GM12878 (cell line): ENCODE data around the gene REEP3. TPM values are rescaled to one million over a fixed set of nuclear protein-coding genes. Genes with fewer than 3 reads are reported as not detected.

ENCODE experiments used
- BRCA1 ChIP-seq: IDR thresholded peaks from 2 replicates; pipeline ENCODE4 v1.6.1; 2011; ENCODE audit warnings: low read depth, low read length, improper control_type of control experiment
- HDAC6 ChIP-seq: fragments of 200-600 bp; sonication (generic); IDR thresholded peaks from one replicate; pipeline ENCODE4 v1.8.0; 2017; ENCODE audit warnings: antibody characterized with exemption; ENCODE audit not compliant: unreplicated experiment
- KAT2A ChIP-seq: conservative IDR thresholded peaks from 2 replicates; pipeline ENCODE4 v1.6.1; 2011; ENCODE audit warnings: low read depth, low read length; ENCODE audit not compliant: control insufficient read depth
- LARP7 ChIP-seq: fragments of 450-650 bp; IDR thresholded peaks from 2 replicates; pipeline ENCODE4 v1.6.1; 2017; ENCODE audit warnings: mild to moderate bottlenecking
- MYB ChIP-seq: fragments of 150-350 bp; IDR thresholded peaks from 2 replicates; pipeline ENCODE4 v1.6.1; 2014; ENCODE audit warnings: mild to moderate bottlenecking, low read depth, low read length, borderline replicate concordance
- NFXL1 ChIP-seq: fragments of 450-650 bp; IDR thresholded peaks from 2 replicates; pipeline ENCODE4 v1.6.1; 2017; ENCODE audit warnings: antibody characterized with exemption, mild to moderate bottlenecking, borderline replicate concordance
- PAX5 ChIP-seq: IDR thresholded peaks from 2 replicates; pipeline ENCODE4 v1.6.1; 2011; ENCODE audit warnings: low read depth, low read length, borderline replicate concordance
- PML ChIP-seq: IDR thresholded peaks from 2 replicates; pipeline ENCODE4 v1.6.1; 2012; ENCODE audit warnings: low read length, inconsistent platforms
- RB1 ChIP-seq: fragments of 450-650 bp; formaldehyde crosslinking; IDR thresholded peaks from 2 replicates; pipeline ENCODE4 v1.6.1; 2017; ENCODE audit warnings: mild to moderate bottlenecking, borderline replicate concordance
- RFX5 ChIP-seq: IDR thresholded peaks from 2 replicates; pipeline ENCODE4 v1.6.1; 2011; ENCODE audit warnings: low read depth, low read length, improper control_type of control experiment
- SMARCA5 ChIP-seq: fragments of 450-650 bp; IDR thresholded peaks from 2 replicates; pipeline ENCODE4 v1.6.1; 2017; ENCODE audit warnings: mild to moderate bottlenecking
- polyA plus RNA-seq, 11 experiments: library from polyadenylated mRNA; depleted of rRNA in 4 of 11; unstranded in 6 of 11; stranded (reverse) in 5 of 11; fragments of >200 nt; fragmentation: Nextera tagmentation in 4 of 11; fragmentation: Illumina TruSeq in 1 of 11; extraction: Ambion mirVana in 4 of 11; extraction: Trizol in 1 of 11; gene quantifications; 1 replicate in 1 of 11; 2 replicates in 10 of 11; pipeline versions ENCODE4 v1.2.1 to v1.2.3, GENCODE V29; 2011 to 2016; ENCODE audit warnings: inconsistent platforms in 2 of 11, missing spikeins in 2 of 11, low read depth in 1 of 11
- total RNA-seq, 4 experiments: library from RNA; depleted of rRNA in 3 of 4; stranded (reverse); fragments of >200 nt in 3 of 4; fragmentation: Illumina TruSeq in 1 of 4; extraction: Trizol in 1 of 4; gene quantifications; 2 replicates each; pipeline versions ENCODE4 v1.2.1 to v1.2.3, GENCODE V29; 2013 to 2021
- TF ChIP-seq, protein P1 (sequence below): fragments of 450-650 bp; IDR thresholded peaks from 2 replicates; pipeline ENCODE4 v1.6.1; 2017; ENCODE audit warnings: mild to moderate bottlenecking
- TF ChIP-seq, protein P2 (sequence below): IDR thresholded peaks from 2 replicates; pipeline ENCODE4 v1.6.1; 2012; ENCODE audit warnings: low read length, inconsistent platforms
- TF ChIP-seq, protein P3 (sequence below): fragments of 450-650 bp; IDR thresholded peaks from 2 replicates; pipeline ENCODE4 v1.6.1; 2016; ENCODE audit warnings: mild to moderate bottlenecking, moderate library complexity, borderline replicate concordance
- TF ChIP-seq, protein P4 (sequence below): fragments of 450-650 bp; conservative IDR thresholded peaks from 2 replicates; pipeline ENCODE4 v1.6.1; 2017; ENCODE audit warnings: mild to moderate bottlenecking, moderate library complexity
- TF ChIP-seq, protein P5 (sequence below): fragments of 450-650 bp; IDR thresholded peaks from 2 replicates; pipeline ENCODE4 v1.6.1; 2017; ENCODE audit warnings: borderline replicate concordance
- TF ChIP-seq, protein P6 (sequence below): IDR thresholded peaks from 2 replicates; pipeline ENCODE4 v1.6.1; 2011; ENCODE audit warnings: mild to moderate bottlenecking, low read depth, low read length, moderate library complexity; ENCODE audit not compliant: insufficient replicate concordance

The REEP3 gene
- total and polyA plus RNA-seq, 10 of the 15 experiments (the other 5 are each of a cell fraction or from before 2014, with no cell fraction given), result 4.9 to 25.9 (median 16.2) TPM

DNA sequence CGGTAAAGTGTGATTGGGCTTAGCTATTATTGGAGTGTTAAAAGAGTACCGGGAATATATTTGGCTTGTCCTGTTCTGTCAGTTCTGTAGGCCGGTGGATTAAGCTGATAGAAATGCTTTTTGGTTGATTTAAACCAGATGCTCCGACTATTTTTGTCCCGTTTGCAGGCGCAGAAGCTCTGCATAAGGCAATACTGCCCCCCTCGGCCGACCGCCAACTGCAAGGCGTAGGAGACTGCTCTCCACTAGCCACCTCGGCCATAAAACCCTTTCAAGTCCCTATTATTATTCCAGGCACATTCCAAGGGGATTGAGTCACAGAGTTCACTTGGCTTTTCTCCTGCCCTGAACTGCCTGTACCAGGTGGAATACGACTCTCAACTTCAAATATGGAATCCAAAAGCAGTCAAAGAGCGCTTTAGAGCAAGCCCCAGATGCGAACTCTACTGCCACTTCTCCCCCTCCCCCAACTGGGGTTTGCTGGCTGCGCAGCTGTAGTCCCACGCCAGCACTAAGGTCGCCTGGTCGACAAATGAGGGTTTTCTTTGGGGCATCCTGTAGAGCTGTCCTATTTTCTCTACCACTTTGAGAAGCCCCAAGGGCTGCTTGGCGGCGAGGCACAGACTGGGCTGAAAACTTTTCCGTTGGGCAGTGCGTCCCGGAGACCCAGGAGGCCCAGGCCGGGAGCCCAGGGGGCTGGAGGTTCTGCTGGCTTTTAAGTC lies 108.3 kb downstream of the REEP3 start (continued):
- TF ChIP-seq LARP7, result peak; percentile 69
- peak; percentile 83 for TF ChIP-seq SMARCA5
- no peak for TF ChIP-seq NFXL1
- TF ChIP-seq, protein P1, sequence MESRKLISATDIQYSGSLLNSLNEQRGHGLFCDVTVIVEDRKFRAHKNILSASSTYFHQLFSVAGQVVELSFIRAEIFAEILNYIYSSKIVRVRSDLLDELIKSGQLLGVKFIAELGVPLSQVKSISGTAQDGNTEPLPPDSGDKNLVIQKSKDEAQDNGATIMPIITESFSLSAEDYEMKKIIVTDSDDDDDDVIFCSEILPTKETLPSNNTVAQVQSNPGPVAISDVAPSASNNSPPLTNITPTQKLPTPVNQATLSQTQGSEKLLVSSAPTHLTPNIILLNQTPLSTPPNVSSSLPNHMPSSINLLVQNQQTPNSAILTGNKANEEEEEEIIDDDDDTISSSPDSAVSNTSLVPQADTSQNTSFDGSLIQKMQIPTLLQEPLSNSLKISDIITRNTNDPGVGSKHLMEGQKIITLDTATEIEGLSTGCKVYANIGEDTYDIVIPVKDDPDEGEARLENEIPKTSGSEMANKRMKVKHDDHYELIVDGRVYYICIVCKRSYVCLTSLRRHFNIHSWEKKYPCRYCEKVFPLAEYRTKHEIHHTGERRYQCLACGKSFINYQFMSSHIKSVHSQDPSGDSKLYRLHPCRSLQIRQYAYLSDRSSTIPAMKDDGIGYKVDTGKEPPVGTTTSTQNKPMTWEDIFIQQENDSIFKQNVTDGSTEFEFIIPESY, result no peak
- peak; percentile 34; the same call in 1 of the 2 replicates for TF ChIP-seq PML
- TF ChIP-seq, protein P2, sequence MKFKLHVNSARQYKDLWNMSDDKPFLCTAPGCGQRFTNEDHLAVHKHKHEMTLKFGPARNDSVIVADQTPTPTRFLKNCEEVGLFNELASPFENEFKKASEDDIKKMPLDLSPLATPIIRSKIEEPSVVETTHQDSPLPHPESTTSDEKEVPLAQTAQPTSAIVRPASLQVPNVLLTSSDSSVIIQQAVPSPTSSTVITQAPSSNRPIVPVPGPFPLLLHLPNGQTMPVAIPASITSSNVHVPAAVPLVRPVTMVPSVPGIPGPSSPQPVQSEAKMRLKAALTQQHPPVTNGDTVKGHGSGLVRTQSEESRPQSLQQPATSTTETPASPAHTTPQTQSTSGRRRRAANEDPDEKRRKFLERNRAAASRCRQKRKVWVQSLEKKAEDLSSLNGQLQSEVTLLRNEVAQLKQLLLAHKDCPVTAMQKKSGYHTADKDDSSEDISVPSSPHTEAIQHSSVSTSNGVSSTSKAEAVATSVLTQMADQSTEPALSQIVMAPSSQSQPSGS, result no peak; the same call in 1 of the 2 replicates
- TF ChIP-seq RFX5, result no peak
- TF ChIP-seq BRCA1, result no peak
- TF ChIP-seq, protein P3, sequence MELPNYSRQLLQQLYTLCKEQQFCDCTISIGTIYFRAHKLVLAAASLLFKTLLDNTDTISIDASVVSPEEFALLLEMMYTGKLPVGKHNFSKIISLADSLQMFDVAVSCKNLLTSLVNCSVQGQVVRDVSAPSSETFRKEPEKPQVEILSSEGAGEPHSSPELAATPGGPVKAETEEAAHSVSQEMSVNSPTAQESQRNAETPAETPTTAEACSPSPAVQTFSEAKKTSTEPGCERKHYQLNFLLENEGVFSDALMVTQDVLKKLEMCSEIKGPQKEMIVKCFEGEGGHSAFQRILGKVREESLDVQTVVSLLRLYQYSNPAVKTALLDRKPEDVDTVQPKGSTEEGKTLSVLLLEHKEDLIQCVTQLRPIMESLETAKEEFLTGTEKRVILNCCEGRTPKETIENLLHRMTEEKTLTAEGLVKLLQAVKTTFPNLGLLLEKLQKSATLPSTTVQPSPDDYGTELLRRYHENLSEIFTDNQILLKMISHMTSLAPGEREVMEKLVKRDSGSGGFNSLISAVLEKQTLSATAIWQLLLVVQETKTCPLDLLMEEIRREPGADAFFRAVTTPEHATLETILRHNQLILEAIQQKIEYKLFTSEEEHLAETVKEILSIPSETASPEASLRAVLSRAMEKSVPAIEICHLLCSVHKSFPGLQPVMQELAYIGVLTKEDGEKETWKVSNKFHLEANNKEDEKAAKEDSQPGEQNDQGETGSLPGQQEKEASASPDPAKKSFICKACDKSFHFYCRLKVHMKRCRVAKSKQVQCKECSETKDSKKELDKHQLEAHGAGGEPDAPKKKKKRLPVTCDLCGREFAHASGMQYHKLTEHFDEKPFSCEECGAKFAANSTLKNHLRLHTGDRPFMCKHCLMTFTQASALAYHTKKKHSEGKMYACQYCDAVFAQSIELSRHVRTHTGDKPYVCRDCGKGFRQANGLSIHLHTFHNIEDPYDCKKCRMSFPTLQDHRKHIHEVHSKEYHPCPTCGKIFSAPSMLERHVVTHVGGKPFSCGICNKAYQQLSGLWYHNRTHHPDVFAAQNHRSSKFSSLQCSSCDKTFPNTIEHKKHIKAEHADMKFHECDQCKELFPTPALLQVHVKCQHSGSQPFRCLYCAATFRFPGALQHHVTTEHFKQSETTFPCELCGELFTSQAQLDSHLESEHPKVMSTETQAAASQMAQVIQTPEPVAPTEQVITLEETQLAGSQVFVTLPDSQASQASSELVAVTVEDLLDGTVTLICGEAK, result no peak; the same call in 1 of the 2 replicates
- no peak for TF ChIP-seq MYB
- TF ChIP-seq, protein P4, sequence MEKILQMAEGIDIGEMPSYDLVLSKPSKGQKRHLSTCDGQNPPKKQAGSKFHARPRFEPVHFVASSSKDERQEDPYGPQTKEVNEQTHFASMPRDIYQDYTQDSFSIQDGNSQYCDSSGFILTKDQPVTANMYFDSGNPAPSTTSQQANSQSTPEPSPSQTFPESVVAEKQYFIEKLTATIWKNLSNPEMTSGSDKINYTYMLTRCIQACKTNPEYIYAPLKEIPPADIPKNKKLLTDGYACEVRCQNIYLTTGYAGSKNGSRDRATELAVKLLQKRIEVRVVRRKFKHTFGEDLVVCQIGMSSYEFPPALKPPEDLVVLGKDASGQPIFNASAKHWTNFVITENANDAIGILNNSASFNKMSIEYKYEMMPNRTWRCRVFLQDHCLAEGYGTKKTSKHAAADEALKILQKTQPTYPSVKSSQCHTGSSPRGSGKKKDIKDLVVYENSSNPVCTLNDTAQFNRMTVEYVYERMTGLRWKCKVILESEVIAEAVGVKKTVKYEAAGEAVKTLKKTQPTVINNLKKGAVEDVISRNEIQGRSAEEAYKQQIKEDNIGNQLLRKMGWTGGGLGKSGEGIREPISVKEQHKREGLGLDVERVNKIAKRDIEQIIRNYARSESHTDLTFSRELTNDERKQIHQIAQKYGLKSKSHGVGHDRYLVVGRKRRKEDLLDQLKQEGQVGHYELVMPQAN, result 0 out of 2 replicates have a peak, but pooled peaks have one; percentile 70
- TF ChIP-seq RB1, result no peak; the same call in 1 of the 2 replicates
- TF ChIP-seq PAX5, result no peak
- no peak for TF ChIP-seq KAT2A
- TF ChIP-seq, protein P5, sequence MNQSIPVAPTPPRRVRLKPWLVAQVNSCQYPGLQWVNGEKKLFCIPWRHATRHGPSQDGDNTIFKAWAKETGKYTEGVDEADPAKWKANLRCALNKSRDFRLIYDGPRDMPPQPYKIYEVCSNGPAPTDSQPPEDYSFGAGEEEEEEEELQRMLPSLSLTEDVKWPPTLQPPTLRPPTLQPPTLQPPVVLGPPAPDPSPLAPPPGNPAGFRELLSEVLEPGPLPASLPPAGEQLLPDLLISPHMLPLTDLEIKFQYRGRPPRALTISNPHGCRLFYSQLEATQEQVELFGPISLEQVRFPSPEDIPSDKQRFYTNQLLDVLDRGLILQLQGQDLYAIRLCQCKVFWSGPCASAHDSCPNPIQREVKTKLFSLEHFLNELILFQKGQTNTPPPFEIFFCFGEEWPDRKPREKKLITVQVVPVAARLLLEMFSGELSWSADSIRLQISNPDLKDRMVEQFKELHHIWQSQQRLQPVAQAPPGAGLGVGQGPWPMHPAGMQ, result no peak
- no peak for TF ChIP-seq HDAC6
- TF ChIP-seq, protein P6, sequence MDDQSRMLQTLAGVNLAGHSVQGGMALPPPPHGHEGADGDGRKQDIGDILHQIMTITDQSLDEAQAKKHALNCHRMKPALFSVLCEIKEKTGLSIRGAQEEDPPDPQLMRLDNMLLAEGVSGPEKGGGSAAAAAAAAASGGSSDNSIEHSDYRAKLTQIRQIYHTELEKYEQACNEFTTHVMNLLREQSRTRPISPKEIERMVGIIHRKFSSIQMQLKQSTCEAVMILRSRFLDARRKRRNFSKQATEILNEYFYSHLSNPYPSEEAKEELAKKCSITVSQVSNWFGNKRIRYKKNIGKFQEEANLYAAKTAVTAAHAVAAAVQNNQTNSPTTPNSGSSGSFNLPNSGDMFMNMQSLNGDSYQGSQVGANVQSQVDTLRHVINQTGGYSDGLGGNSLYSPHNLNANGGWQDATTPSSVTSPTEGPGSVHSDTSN, result no peak
